GM12892 (cell line): ENCODE data around the gene DAP.

Experiments used
- POLR2A ChIP-seq: IDR thresholded peaks from 2 replicates; pipeline ENCODE4 v1.6.1; 2011; ENCODE audit warnings: low read depth, low read length, control low read depth
- POLR2AphosphoS5 ChIP-seq: IDR thresholded peaks from 2 replicates; pipeline ENCODE4 v1.6.1; 2011; ENCODE audit warnings: low read depth, low read length, control low read depth

GRCh38 chr5:10757043-10757442, 4.0 kb downstream of the DAP start:
- TF ChIP-seq POLR2A (no peak), POLR2AphosphoS5 (no peak)
